GM10248 (cell line): ENCODE measurements around the gene CAPN13.
A peak's percentile ranks its signal among the peaks of the same experiment; 100 is the strongest.

Experiments used
- CTCF ChIA-PET: fragments of 300-600 bp; sonication (Branson Sonifier 250); formaldehyde crosslinking; extraction: SDS; loops from one replicate; lab custom pipeline; 2021; ENCODE audit warnings: antibody characterized with exemption; lab: Yijun Ruan, JAX
- POLR2A ChIA-PET: fragments of 350-650 bp; sonication (Branson Sonifier 250); formaldehyde crosslinking; extraction: SDS; loops from one replicate; lab custom pipeline; 2020; ENCODE audit warnings: antibody characterized with exemption; lab: Yijun Ruan, JAX
- DNase-seq: peaks from one replicate; pipeline ENCODE4 v3.0.0; 2012; ENCODE audit errors: extremely low spot score
- CTCF ChIP-seq: IDR thresholded peaks from 2 replicates; pipeline ENCODE4 v1.5.1; 2012; ENCODE audit warnings: mild to moderate bottlenecking, low read depth; ENCODE audit errors: extremely low read depth, missing control alignments, control extremely low read depth

Gene CAPN13

GRCh38 chr2:30691948-30692828, 115.1 kb downstream of the CAPN13 start:
- TF ChIP-seq CTCF, result peak; percentile 53
- no peak for DNase-seq
- CTCF ChIA-PET, result interaction anchor here (1.1 to 16.7 kb wide), 7 partner anchors 9 to 528 kb away, joined by 3 to 242 read pairs (median 6); no protein-coding TSS in a partner anchor
- POLR2A ChIA-PET, result no interaction called here

DNA sequence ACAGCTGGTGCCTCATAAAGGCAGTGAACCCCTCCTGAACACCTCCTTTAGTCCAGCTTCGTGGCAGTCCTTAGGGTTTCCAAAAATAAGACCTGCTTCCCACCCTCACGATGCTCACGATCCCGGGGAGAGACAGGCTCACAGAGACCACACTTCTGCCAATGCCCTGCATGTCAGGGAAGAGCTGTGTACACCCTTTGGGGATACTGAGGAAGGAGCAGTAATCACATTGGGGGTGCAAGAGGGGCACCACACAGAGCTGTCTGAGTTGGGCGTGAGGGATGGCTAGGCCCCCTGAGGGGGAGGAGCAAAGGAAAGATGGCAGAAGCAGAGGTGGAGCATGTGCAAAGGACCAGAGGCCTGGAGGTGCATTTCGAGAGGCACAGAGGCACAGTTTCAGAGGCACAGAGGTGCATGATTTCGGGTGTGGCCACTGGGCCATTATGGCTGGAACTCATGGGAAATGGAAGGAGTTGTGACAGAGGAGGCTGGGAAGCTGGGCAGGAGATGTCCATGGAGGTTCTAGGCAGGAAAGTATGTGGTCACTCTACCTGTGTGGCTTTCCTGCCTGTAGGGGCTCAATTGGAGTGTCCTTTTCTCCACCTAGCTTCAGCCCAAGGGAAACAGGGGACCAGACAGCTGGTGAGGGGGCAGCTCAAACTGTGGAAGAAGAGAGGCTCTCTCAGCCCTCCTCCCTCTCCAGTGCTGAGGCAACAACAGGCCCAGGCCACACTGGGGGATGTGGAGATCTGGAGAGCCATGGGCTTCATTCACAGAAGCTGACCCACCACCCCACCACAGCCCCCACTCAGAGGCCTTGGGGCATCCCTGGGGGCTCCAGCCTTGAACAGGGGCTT, 115.9 kb downstream of the CAPN13 start:
- ChIA-PET CTCF (interaction anchor here (1.4 to 16.7 kb wide), 3 partner anchors 18 to 527 kb away, joined by 3 to 242 read pairs (median 46); no protein-coding TSS in a partner anchor), POLR2A (interaction anchor here (0.5 kb wide), 1 partner anchor 460 kb away, joined by 5 read pairs; no protein-coding TSS in a partner anchor)
- no peak for TF ChIP-seq CTCF
- no peak for DNase-seq

- ChIA-PET POLR2A (no interaction called here), CTCF (interaction anchor here (1.2 to 16.7 kb wide), 2 partner anchors 20 to 481 kb away, joined by 4 to 242 read pairs; no protein-coding TSS in a partner anchor)
- DNase-seq, result no peak
- TF ChIP-seq CTCF, result no peak
These were observed 117.1 kb downstream of the CAPN13 start for GRCh38 chr2:30690126-30690561.

DNA sequence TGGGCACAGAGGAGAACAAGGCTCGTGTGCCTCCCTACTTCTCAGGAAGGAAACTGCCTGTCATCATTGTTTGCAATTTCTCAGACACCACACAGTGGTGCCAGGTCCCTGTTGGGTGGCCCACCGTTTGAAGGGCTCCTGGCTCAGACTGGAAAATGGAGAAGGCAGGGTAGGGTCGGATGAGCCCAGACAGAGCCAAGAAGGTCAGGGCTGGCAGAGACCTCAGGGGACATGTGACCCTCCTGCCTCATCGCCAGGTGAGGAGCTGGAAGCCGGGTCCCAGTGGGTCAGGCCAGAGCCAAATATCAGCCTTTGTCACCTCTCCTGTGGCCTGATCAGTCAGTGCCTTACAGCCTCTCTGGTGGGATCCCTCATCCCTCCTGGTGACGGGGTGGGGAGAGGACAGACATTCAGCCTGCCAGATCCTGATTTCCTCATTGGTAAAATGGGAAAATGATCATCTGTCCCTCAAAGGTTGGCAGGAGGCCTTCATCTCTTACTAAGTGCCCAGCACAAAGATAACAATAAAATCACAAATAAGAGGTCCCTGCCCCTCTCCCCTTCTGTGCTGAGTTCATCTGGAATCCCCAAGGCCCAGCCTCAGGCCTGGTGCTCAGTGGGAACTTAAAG, 117.6 kb downstream of the CAPN13 start:
- ChIA-PET POLR2A (no interaction called here), CTCF (interaction anchor here (0.8 to 16.7 kb wide), 5 partner anchors 20 to 525 kb away, joined by 3 to 242 read pairs (median 4); no protein-coding TSS in a partner anchor)
- no peak for TF ChIP-seq CTCF
- DNase-seq, result no peak

DNA sequence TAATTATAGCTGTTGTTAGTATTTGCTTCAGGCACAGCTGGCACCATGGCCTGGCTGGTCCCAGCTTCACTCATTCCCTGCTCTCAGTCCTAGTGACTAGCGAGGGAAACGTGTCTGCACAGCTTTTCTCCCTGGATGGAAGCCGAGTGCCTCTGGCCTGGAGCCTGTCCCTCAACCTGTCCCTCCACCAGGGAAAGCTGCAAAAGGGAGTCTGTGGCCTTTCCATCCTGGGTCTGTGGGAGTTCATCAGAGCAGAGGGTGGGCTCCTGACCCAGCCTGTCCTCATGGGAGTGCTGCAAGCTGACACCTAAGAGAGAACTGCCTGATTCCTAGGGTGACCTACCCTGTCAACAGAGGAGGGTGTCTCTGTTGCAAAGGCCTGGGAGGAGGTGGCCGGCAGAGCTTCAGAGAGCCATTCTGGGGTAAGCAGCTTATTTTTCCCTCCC, 118.3 kb downstream of the CAPN13 start:
- DNase-seq, result no peak
- ChIA-PET POLR2A (no interaction called here), CTCF (interaction anchor here (0.8 to 16.7 kb wide), 7 partner anchors 20 to 524 kb away, joined by 3 to 242 read pairs (median 4); no protein-coding TSS in a partner anchor)
- TF ChIP-seq CTCF, result no peak
